PC-9 (cell line): ENCODE data around the gene SDR39U1. TPM values are rescaled to one million over a fixed set of nuclear protein-coding genes. Genes with fewer than 3 reads are reported as not detected.

Source experiments
- BruUV-seq: library from RNA; stranded (reverse); fragments of 400-500 nt; replicated peaks from 2 replicates; lab custom pipeline; 2021; lab: Mats Ljungman, UMichigan
- CTCF ChIA-PET: fragments of 300-600 bp; sonication (Branson Sonifier 250); formaldehyde crosslinking; loops from one replicate; lab custom pipeline; 2022; ENCODE audit warnings: antibody characterized with exemption; lab: Charles Lee
- POLR2A ChIA-PET: fragments of 300-600 bp; sonication (Branson Sonifier 250); formaldehyde crosslinking; loops from one replicate; lab custom pipeline; 2022; ENCODE audit warnings: antibody characterized with exemption; ENCODE audit not compliant: unreplicated experiment; lab: Charles Lee
- DNase-seq, 2 experiments: peaks; one replicate each; pipeline versions ENCODE4 v3.0.0 to v3.0.0-alpha.2; 2015 to 2022; ENCODE audit warnings: mixed read lengths in 1 of 2
- H2AFZ ChIP-seq: fragments of 200-600 bp; sonication (generic); 2 replicates; pipeline ENCODE4 v1.8.1; 2017; ENCODE audit warnings: antibody characterized with exemption
- H3F3A ChIP-seq: fragments of 200-600 bp; sonication (generic); 2 replicates; pipeline ENCODE4 v1.8.1; 2017; ENCODE audit warnings: antibody characterized with exemption, mild to moderate bottlenecking, low read depth; ENCODE audit not compliant: insufficient read depth
- H3K27ac ChIP-seq: fragments of 200-600 bp; sonication (generic); 2 replicates; pipeline ENCODE4 v1.6.1; 2016; ENCODE audit warnings: mixed run types
- H3K27me3 ChIP-seq: fragments of 200-600 bp; sonication (generic); 2 replicates; pipeline ENCODE4 v1.6.1; 2016; ENCODE audit warnings: low read depth, mixed run types; ENCODE audit not compliant: insufficient read depth
- H3K36me3 ChIP-seq: fragments of 200-600 bp; sonication (generic); 2 replicates; pipeline ENCODE4 v1.6.1; 2016; ENCODE audit warnings: low read depth, mixed run types
- H3K4me1 ChIP-seq: fragments of 200-600 bp; sonication (generic); replicated peaks from 2 replicates; pipeline ENCODE4 v1.6.1; 2016; ENCODE audit warnings: mixed run types; ENCODE audit not compliant: insufficient read depth
- H3K4me2 ChIP-seq: fragments of 200-600 bp; sonication (generic); 2 replicates; pipeline ENCODE4 v1.6.1; 2017; ENCODE audit warnings: mixed run types
- H3K4me3 ChIP-seq: fragments of 200-600 bp; sonication (generic); 2 replicates; pipeline ENCODE4 v1.6.1; 2016; ENCODE audit warnings: mixed run types
- H3K79me2 ChIP-seq: fragments of 200-600 bp; sonication (generic); 2 replicates; pipeline ENCODE4 v1.6.1; 2017; ENCODE audit warnings: low read depth, mixed run types
- H3K9me2 ChIP-seq: fragments of 200-600 bp; sonication (generic); 2 replicates; pipeline ENCODE4 v1.8.1; 2017; ENCODE audit warnings: mild to moderate bottlenecking; ENCODE audit not compliant: insufficient read depth
- H3K9me3 ChIP-seq: fragments of 200-600 bp; sonication (generic); 2 replicates; pipeline ENCODE4 v1.8.1; 2016; ENCODE audit warnings: low read depth; ENCODE audit not compliant: insufficient read depth
- H4K20me1 ChIP-seq: fragments of 200-600 bp; sonication (generic); 2 replicates; pipeline ENCODE4 v1.8.1; 2017; ENCODE audit not compliant: insufficient read depth
- EZH2 ChIP-seq: fragments of 200-600 bp; sonication (generic); IDR thresholded peaks from 2 replicates; pipeline ENCODE4 v1.8.0; 2017; ENCODE audit warnings: antibody characterized with exemption, low read depth
- intact Hi-C: fragments of 100-400 bp; cut with micrococcal nuclease; formaldehyde crosslinking; loops from one replicate; pipeline ENCODE4 v1.10.0; 2022; ENCODE audit not compliant: unreplicated experiment
- total RNA-seq: library from RNA; stranded (reverse); gene quantifications from 2 replicates; pipeline ENCODE4 v1.2.3, GENCODE V29; 2021
- TF ChIP-seq, protein P1 (sequence below): fragments of 200-600 bp; sonication (generic); conservative IDR thresholded peaks from 2 replicates; pipeline ENCODE4 v1.6.1; 2017; ENCODE audit warnings: mixed run types, antibody characterized with exemption, mild to moderate bottlenecking, moderate library complexity

SDR39U1 gene
- total RNA-seq, 1 experiment from 2014 or later, result 17.2 TPM

DNA sequence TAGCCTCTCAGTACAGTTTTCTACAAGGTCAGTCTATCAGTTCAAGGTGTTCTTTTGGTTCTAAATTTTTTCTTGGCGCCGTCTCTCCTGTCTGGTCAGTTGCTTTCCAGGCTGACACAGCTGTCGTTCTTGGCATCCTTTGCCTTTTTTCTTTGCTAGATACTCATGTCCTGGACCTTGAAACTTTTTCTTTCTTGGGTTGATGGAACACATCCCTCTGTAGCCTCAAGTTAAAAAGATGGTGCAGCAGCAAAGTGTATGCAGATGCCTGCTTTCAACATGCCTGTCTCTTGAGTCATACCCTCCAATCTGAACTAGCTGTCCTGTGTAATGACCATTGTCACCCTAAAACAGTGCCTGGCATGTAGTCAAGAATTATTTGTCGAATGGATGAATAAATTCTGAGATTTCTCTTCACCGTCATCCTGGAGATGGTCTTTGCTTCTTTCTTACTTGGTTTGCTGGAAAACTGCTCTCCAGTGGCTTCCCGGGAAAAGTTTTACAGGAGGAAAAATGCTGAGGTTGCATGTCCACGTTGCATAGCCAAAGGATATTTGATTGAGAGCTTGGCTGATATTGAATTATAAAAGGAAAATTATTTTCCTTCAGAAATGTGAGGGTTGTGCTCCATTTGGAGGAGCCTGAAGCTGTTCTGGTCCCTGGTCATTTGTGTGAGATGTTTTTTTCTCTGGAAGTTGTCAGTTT, 39.1 kb downstream of the SDR39U1 start:
- Histone ChIP-seq H4K20me1 (no peaks in the 10 kb centered on the region), H3K79me2 (no peaks in the 10 kb centered on the region), H3K27ac (no peak overlapping the region), H2AFZ (no peak overlapping the region), H3K9me2 (no peaks in the 10 kb centered on the region), H3F3A (no peaks in the 10 kb centered on the region), H3K4me2 (no peak overlapping the region), H3K36me3 (no peaks in the 10 kb centered on the region), H3K27me3 (no peaks in the 10 kb centered on the region), H3K4me1 (no peaks in the 10 kb centered on the region), H3K4me3 (no peak overlapping the region), H3K9me3 (no peaks in the 10 kb centered on the region)
- intact Hi-C loops, result no loop called here
- DNase-seq, result no peak
- TF ChIP-seq EZH2, result no peak
- TF ChIP-seq, protein P1, sequence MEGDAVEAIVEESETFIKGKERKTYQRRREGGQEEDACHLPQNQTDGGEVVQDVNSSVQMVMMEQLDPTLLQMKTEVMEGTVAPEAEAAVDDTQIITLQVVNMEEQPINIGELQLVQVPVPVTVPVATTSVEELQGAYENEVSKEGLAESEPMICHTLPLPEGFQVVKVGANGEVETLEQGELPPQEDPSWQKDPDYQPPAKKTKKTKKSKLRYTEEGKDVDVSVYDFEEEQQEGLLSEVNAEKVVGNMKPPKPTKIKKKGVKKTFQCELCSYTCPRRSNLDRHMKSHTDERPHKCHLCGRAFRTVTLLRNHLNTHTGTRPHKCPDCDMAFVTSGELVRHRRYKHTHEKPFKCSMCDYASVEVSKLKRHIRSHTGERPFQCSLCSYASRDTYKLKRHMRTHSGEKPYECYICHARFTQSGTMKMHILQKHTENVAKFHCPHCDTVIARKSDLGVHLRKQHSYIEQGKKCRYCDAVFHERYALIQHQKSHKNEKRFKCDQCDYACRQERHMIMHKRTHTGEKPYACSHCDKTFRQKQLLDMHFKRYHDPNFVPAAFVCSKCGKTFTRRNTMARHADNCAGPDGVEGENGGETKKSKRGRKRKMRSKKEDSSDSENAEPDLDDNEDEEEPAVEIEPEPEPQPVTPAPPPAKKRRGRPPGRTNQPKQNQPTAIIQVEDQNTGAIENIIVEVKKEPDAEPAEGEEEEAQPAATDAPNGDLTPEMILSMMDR, result no peak
- CTCF ChIA-PET, result no interaction called here
- POLR2A ChIA-PET, result no interaction called here
- BruUV-seq, result no TSS peak

DNA sequence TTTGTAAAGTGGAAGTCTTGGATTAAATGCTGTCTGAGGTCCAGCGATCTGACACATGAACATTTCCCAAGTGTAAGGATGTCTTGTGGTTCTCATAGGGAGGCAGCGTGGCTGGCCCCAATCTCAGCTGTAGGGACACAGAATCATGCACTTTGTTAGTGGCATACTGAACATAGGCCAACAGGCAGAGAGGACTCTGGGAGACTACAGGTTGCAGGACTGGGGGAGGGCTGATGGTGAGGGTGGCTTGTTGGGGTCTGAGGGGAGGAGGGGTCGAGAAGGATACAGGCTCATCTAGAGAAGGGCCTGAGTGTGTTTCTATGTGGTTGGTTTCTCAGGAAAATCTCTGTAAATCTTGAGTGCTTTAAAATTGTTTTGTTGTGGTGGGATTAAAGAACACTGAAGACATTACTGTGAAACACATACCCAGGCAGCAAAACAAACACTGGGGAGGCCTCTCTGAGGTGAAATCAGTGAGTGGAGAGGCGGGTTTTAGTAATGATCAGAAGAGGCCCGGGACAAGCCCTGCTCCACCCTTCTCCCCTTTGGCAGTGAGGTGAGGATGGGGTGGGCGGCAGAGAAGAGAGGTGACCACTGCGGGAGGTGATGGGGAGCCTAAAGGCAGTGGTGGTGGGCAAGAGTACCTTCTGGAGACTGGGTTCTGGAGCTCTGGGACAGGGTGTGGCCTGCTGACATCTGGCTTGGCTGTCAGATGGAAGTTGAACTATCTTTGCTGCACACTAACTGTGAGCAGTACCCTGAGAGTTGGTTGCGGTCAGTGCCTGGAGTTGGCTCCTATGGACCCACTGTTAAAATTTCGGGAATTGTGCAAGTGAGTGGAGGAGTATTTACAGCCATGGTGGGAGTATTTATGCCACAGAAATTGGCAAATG, 40.5 kb downstream of the SDR39U1 start:
- Histone ChIP-seq H2AFZ (no peak overlapping the region), H3K27ac (no peak overlapping the region), H3K9me2 (no peaks in the 10 kb centered on the region), H3K9me3 (no peaks in the 10 kb centered on the region), H3K36me3 (no peaks in the 10 kb centered on the region), H3K79me2 (no peaks in the 10 kb centered on the region), H3F3A (no peaks in the 10 kb centered on the region), H3K4me3 (no peak overlapping the region), H3K27me3 (no peaks in the 10 kb centered on the region), H3K4me1 (no peaks in the 10 kb centered on the region), H3K4me2 (no peak overlapping the region), H4K20me1 (no peaks in the 10 kb centered on the region)
- no peak for DNase-seq
- intact Hi-C loops, result no loop called here
- TF ChIP-seq EZH2, result no peak
- TF ChIP-seq, protein P1, result no peak
- BruUV-seq, result no TSS peak
- POLR2A ChIA-PET, result no interaction called here
- CTCF ChIA-PET, result no interaction called here

DNA sequence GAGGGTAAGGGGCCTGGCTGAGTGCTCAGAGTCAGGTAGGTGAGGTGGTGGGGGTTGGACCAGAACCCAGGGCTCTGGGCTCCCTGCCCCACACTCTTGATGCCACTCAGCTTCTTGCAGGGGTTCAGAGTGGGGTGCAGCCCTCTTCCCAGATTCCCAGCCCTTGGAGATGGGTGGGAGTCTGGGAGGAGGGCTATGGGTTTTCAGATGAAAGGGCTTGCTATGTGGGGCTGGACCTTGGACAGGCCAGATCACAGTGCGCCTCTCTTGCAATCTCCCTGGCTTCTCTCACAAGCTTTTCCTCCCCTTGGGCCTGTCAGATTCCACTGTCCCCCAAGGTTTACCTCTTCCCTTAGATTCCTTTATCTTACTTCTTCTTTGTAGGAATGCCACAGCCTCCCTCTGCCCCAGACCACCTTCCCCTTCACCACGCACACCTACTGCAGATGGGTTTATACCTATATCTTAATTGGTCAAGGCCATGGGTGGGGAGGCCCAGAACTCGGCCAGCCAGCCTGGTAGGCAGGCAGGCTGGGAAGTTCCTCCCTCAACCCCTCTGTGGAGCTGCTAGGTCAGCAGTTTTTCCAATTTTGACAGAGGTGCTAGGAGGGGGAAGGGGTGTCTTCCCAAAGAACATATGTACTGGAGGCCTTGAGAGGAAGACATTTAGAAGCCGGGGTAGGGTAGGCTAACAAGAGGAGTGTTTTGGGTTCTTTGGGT, 42.4 kb downstream of the SDR39U1 start:
- H3K4me2 ChIP-seq, result peak overlapping the region; percentile 81
- TSS peak; percentile 27 for BruUV-seq
- H3K9me2 ChIP-seq, result no peaks in the 10 kb centered on the region
- no peaks in the 10 kb centered on the region for H3K9me3 ChIP-seq
- H3K4me3 ChIP-seq, result peak overlapping the region; percentile 61; the same call in 1 of the 2 replicates
- DNase-seq, result no peak
- H4K20me1 ChIP-seq, result no peaks in the 10 kb centered on the region
- no peaks in the 10 kb centered on the region for H3K79me2 ChIP-seq
- H2AFZ ChIP-seq, result no peak overlapping the region
- ChIA-PET CTCF (interaction anchor here (0.6 kb wide), 1 partner anchor 157 kb away, joined by 3 read pairs; no protein-coding TSS in a partner anchor), POLR2A (no interaction called here)
- no peaks in the 10 kb centered on the region for H3K36me3 ChIP-seq
- intact Hi-C loops, result no loop called here
- TF ChIP-seq, protein P1, result no peak
- TF ChIP-seq EZH2, result no peak
- no peaks in the 10 kb centered on the region for H3F3A ChIP-seq
- no peaks in the 10 kb centered on the region for H3K27me3 ChIP-seq
- no peaks in the 10 kb centered on the region; the same call in 1 of the 2 replicates for H3K4me1 ChIP-seq
- no peak overlapping the region for H3K27ac ChIP-seq
